Testis (tissue), 3 donors: Measurements from ENCODE around the gene CDON. TPM values are rescaled to one million over a fixed set of nuclear protein-coding genes. Genes with fewer than 3 reads are reported as not detected.

Experiments
- DNase-seq: peaks from one replicate; pipeline ENCODE4 v3.0.0-alpha.2; 2019
- H3K27ac ChIP-seq, 2 donors: fragments of 200-600 bp; sonication (generic); one replicate each; pipeline ENCODE4 v1.5.1; 2019
- H3K27me3 ChIP-seq: fragments of 200-600 bp; sonication (generic); one replicate; pipeline ENCODE4 v1.5.1; 2019
- H3K36me3 ChIP-seq: fragments of 200-600 bp; sonication (generic); one replicate; pipeline ENCODE4 v1.5.1; 2017; ENCODE audit warnings: low read depth; ENCODE audit errors: missing control alignments
- H3K4me1 ChIP-seq: fragments of 200-600 bp; sonication (generic); one replicate; pipeline ENCODE4 v1.5.1; 2019
- H3K4me3 ChIP-seq, 2 donors: fragments of 200-600 bp; sonication (generic); one replicate each; pipeline ENCODE4 v1.5.1; 2017 to 2019
- H3K9me3 ChIP-seq: fragments of 200-600 bp; sonication (generic); one replicate; pipeline ENCODE4 v1.5.1; 2017
- POLR2A ChIP-seq: fragments of 450-650 bp; IDR thresholded peaks from one replicate; pipeline ENCODE4 v1.6.1; 2017; ENCODE audit warnings: antibody characterized with exemption, mild to moderate bottlenecking, moderate library complexity
- WGBS, 2 donors: methylation state at CpG; one replicate each; pipeline ENCODE4 v1.1.5; 2018; 5-methylcytosine and 5-hydroxymethylcytosine counted together
- intact Hi-C: fragments of 100-400 bp; cut with DNase I; formaldehyde crosslinking; loops from one replicate; pipeline ENCODE4 v1.15.1; 2023; ENCODE audit warnings: low total_unique reads
- polyA plus RNA-seq: library from polyadenylated mRNA; stranded (reverse); fragments of 350-450 nt; fragmentation: Illumina TruSeq; extraction: RNeasy Lipid Tissue Mini Kit (QIAGEN cat#74804); gene quantifications from one replicate; pipeline ENCODE4 v1.2.3, GENCODE V29; 2014; ENCODE audit warnings: low read depth, low replicate concordance; ENCODE audit not compliant: insufficient read depth
- total RNA-seq, 2 donors: library from RNA; depleted of rRNA; stranded (reverse); fragments of >200 nt; gene quantifications; one replicate each; pipeline ENCODE4 v1.2.3, GENCODE V29; 2016
- TF ChIP-seq, protein P1 (sequence below), 3 experiments: fragments of 450-650 bp in 2 of 3; fragments of 200-600 bp in 1 of 3; sonication (generic) in 1 of 3; IDR thresholded peaks; one replicate each; pipeline ENCODE4 v1.5.1; 2016 to 2019; ENCODE audit warnings: antibody characterized with exemption in 3 of 3, mild to moderate bottlenecking in 2 of 3, moderate library complexity in 1 of 3

CDON gene
- total and polyA plus RNA-seq, 3 donors from 2014 or later: 20.6 to 27.7 (median 23.9) TPM

DNA sequence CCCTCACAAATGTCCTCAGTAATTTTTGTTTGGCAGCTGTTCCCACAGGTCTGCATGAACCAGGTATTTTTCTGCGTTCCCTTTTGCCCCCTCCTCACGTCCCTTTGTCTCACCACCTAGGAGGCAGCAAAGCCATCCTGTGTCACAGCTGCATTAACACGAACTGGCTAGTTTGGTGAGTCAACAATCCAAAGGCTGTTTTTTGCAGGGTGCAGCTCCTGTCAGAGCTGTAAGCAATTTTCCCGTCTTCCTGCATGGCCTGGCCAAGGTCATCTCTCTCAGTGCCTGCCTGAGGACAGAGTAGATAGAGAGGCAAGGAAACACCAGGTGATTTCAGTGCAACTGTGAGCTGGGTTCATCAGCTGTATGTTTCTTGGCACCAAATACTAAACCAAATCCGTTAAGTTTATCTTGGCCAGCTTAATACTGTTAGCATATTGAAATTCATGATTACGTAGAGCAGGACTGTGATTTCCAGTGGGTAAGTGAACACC is 137.4 kb downstream of the CDON start:
- no peaks in the 10 kb centered on the region for H3K36me3 ChIP-seq
- intact Hi-C loops: no loop called here
- H3K9me3 ChIP-seq: no peaks in the 10 kb centered on the region
- no peak for DNase-seq
- no peak overlapping the region for H3K4me3 ChIP-seq
- H3K27me3 ChIP-seq: no peaks in the 10 kb centered on the region
- H3K27ac ChIP-seq: no peak overlapping the region
- 58 to 69% methylated on average over 6 of the region's 6 CpGs for WGBS, 2 donors
- no peak for TF ChIP-seq POLR2A
- H3K4me1 ChIP-seq: no peaks in the 10 kb centered on the region

DNA sequence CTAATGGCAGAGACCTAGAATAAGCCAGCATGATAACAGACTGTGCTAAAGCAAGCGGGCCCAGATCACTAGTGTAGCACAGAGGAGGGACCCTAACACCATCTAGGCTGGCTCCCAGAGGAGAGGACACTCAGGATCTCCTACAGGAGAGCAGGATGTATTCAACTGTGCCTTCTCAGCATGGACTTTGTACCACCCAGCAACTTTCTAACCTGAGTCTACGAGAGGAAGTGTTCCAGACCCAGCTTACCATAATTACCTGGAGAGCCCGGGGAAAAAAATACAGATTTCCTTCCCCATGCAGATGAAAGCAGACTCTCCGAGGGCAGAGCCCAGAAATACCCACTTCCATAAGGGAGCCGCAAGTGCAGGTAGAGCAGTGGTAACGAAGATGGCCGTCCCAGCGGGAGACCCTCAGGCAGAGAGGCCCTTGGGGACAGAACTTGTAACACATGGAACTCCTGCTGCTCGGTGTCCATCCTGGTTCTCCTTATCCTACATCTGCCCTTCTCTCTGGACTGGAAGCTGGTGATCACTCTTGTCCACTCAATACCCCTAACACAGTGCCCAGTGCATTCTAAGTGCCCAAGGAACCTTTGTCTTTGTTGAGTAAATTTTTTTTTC is 138.2 kb downstream of the CDON start:
- H3K36me3 ChIP-seq: no peaks in the 10 kb centered on the region
- no peaks in the 10 kb centered on the region for H3K4me1 ChIP-seq
- 91 to 95% methylated on average over 9 of the region's 9 CpGs for WGBS, 2 donors
- H3K4me3 ChIP-seq: no peak overlapping the region
- no peaks in the 10 kb centered on the region for H3K9me3 ChIP-seq
- no peak for DNase-seq
- intact Hi-C loops: loop anchor here (5.0 kb wide), 1 partner anchor 268 kb away; no protein-coding TSS in a partner anchor
- no peak overlapping the region for H3K27ac ChIP-seq
- no peaks in the 10 kb centered on the region for H3K27me3 ChIP-seq
- TF ChIP-seq, protein P1, sequence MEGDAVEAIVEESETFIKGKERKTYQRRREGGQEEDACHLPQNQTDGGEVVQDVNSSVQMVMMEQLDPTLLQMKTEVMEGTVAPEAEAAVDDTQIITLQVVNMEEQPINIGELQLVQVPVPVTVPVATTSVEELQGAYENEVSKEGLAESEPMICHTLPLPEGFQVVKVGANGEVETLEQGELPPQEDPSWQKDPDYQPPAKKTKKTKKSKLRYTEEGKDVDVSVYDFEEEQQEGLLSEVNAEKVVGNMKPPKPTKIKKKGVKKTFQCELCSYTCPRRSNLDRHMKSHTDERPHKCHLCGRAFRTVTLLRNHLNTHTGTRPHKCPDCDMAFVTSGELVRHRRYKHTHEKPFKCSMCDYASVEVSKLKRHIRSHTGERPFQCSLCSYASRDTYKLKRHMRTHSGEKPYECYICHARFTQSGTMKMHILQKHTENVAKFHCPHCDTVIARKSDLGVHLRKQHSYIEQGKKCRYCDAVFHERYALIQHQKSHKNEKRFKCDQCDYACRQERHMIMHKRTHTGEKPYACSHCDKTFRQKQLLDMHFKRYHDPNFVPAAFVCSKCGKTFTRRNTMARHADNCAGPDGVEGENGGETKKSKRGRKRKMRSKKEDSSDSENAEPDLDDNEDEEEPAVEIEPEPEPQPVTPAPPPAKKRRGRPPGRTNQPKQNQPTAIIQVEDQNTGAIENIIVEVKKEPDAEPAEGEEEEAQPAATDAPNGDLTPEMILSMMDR (IDR thresholded peaks at IDR 0.05): no peak
- TF ChIP-seq POLR2A: no peak

DNA sequence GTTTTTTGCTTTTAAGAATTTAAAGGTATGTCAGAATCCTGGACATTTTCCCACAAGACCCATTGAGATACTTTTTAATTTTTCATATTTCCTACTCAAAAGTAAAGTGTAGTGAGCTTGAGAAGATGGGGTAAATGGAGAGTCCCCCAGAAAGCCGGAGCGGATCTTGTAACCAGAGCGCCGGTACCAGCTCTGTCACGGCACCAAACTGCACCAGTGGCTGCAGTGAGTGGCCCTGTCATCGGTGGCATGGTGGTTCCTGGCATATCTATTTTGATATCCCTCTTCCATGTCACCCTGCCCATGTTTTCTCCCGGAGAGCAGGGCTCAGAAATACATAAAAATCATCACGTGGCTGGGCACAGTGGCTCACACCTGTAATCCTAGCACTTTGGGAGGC is 139.0 kb downstream of the CDON start:
- Histone ChIP-seq H3K9me3 (no peaks in the 10 kb centered on the region), H3K27ac (no peak overlapping the region), H3K36me3 (no peaks in the 10 kb centered on the region), H3K4me3 (no peak overlapping the region), H3K27me3 (no peaks in the 10 kb centered on the region), H3K4me1 (no peaks in the 10 kb centered on the region)
- intact Hi-C loops: loop anchor here (5.0 kb wide), 1 partner anchor 269 kb away; no protein-coding TSS in a partner anchor
- no peak for DNase-seq
- no peak for TF ChIP-seq POLR2A
- TF ChIP-seq, protein P1 (IDR thresholded peaks at IDR 0.05): no peak
- 89 to 93% methylated on average over 8 of the region's 8 CpGs for WGBS, 2 donors

DNA sequence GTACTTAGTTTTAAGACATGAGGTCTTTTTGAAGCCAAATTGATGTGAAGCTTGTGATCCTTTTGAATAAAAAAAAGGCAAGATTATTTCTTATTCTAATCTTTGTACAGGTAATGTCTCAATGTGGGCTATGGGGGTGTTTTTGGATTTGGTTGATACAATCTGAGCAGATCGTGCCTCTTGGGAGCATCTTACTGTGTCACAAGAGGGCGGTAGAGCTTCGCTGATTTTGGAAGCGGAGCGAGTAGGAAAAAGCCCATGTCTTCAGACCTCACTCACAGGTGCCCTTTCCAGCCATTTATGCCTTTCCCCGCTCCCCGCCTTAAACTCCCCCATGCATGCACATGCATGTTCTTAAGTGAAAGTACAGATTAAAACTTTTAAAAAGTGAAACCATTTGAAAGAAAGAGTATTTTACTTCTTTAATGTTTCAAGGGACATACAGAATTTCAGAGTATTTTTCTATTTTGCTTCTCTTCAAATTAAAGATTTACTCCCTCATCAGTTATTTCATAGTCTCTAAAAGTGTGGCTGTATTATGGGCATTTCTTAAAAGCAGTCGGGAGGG is 139.6 kb downstream of the CDON start:
- no peaks in the 10 kb centered on the region for H3K4me1 ChIP-seq
- intact Hi-C loops: loop anchor here (5.0 kb wide), 1 partner anchor 269 kb away; no protein-coding TSS in a partner anchor
- H3K9me3 ChIP-seq: no peaks in the 10 kb centered on the region
- DNase-seq: peak; percentile 78
- 22 to 31% methylated on average over 8 of the region's 8 CpGs for WGBS, 2 donors
- H3K27me3 ChIP-seq: no peaks in the 10 kb centered on the region
- H3K4me3 ChIP-seq: no peak overlapping the region
- no peak overlapping the region for H3K27ac ChIP-seq
- TF ChIP-seq, protein P1 (IDR thresholded peaks at IDR 0.05): peak; percentile 57 to 66 (median 60)
- TF ChIP-seq POLR2A: no peak
- H3K36me3 ChIP-seq: no peaks in the 10 kb centered on the region

DNA sequence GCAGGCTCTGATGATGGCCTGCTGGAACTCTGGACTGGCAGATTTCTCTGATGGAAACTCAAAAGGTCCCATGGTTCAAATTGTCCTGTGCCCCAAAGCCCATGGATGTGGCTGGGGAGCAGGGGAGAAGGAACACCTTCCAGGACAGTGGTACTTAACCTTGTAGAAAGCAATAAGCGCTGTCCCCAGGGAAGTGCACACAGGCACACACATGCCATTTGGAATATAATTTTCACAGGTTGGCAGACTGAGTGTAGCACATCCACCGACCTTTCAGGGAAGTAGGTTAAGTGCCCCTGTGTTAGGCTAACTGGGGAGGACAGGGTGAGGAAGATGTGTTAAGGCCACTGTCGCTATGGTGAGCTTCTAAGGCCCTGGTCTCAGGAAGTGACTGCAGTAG is 140.5 kb downstream of the CDON start:
- no peaks in the 10 kb centered on the region for H3K9me3 ChIP-seq
- WGBS, 2 donors: 89 to 91% methylated on average over 3 of the region's 3 CpGs
- no peak for TF ChIP-seq POLR2A
- TF ChIP-seq, protein P1 (IDR thresholded peaks at IDR 0.05): no peak
- intact Hi-C loops: loop anchor here (5.0 kb wide), 1 partner anchor 270 kb away; no protein-coding TSS in a partner anchor
- no peak for DNase-seq
- H3K4me3 ChIP-seq: no peak overlapping the region
- H3K4me1 ChIP-seq: no peaks in the 10 kb centered on the region
- H3K27me3 ChIP-seq: no peaks in the 10 kb centered on the region
- H3K36me3 ChIP-seq: no peaks in the 10 kb centered on the region
- H3K27ac ChIP-seq: no peak overlapping the region
